ENCODE results near the gene DOK3. TPM values are rescaled to one million over a fixed set of nuclear protein-coding genes. Genes with fewer than 3 reads are reported as not detected.
"Not testable (repeated sequence)": the region's sequence is repeated elsewhere in the genome, so short reads cannot be mapped to it uniquely, and the experiment has no call there.

DOK3 gene
- polyA plus RNA-seq, 4 donors, result 3.9 to 7.1 (median 4.3) TPM

DNA sequence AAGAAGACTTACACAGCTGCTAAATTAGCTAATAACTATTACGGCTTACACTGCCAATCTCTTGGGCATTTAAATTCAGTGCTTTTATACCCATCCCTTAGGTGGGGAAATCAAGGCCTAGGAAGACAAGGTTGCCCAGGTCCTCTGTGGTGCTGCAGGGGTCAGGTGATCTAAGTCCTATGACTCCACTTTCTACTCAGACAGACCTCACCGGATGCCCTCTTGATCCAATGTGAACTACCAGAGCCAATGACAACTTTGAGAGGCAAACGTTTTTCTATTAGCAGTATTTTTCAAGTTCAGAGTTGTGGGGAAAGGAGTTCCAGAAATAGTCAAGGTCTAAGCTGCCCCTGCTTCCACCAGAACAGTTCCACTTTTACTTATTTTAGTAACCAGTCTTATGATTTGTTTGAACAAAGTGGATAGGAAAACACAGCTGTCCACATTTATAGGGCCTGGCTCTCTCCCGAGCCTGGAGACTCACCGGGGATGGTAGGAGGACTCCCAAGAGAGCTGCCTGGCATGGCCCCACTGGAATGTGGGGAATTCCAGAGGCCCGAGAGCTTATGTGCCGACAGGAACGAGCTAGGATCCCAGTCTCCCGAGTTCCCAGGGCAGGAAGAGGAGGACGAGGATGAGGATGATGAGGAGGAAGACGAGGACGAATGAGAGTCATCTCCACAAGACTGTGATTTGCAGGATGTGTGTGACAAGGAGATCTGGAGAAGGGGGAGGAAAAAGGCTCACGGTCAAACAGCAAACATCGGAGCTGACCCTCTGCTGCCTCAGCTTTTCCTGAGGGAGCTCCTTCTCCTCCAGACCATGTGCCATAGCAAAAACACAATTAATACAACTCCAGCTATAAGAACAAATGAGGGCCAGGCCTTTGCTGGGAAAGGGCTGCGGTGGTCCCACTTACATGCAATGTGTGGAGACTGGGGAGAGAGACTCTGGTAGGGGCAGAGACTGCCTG, 28.0 kb upstream of the DOK3 start:
- DNase-seq (ENCODE audit: low read depth in 4 of 4, low spot score in 3 of 4), result no peak

DNA sequence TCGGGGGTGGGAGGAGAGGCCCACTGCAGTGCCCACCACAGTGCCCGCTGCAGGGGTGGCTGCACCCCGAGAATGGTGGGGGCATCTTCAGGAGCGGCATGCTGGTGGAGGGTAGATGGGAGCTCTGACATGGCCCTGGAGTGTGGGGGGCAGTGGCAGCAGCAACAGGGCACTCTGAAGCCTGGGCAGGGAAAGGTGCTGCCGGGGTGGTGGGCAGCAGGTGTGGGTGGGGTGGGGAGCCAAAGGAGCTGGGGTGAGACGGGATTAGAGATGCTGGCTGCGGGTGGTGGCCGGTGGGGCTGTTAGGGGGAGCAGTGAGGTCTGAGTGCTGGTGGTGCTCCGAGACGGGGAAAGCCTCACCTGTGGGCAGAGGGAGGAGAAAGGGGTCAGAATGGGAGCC, 26.8 kb upstream of the DOK3 start:
- DNase-seq (ENCODE audit: low read depth in 4 of 4, low spot score in 3 of 4), result no peak

DNA sequence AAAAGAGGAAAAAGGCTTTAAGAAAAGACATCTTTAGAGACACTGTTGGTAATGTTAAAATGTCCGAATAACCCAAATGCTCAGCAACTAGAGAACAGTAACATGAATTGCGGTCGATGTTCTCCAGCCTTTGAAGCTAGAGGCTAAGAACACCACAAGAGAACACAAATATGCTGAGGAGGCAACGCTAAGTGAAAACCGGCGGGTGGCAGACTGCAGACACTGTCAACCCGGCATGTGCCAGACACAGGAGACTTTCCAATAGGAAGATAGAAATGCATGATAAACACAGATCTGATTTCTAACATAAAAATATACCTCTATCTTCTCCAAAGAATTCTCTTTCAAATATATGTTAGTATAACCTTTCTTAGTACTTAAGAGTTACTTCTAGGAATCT, 25.5 kb upstream of the DOK3 start:
- no peak for DNase-seq (ENCODE audit: low read depth in 4 of 4, low spot score in 3 of 4)

DNA sequence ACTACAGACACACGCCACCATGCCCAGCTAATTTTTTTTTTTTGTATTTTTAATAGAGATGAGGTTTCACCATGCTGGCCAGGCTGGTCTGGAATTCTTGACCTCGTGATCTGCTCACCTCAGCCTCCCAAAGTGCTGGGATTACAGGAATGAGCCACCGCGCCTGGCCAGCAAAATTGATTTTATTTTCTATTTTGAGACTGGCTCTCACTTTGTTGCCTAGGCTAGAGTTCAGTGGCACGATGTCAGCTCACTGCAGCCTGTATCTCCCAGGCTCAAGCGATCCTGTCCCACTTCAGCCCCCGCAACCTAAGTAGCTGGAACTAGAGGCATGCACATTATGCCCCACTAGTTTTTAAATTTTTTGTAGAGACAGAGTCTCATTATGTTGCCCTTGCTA, 24.8 kb upstream of the DOK3 start:
- DNase-seq (ENCODE audit: low read depth in 4 of 4, low spot score in 3 of 4), result not testable (repeated sequence)

DNA sequence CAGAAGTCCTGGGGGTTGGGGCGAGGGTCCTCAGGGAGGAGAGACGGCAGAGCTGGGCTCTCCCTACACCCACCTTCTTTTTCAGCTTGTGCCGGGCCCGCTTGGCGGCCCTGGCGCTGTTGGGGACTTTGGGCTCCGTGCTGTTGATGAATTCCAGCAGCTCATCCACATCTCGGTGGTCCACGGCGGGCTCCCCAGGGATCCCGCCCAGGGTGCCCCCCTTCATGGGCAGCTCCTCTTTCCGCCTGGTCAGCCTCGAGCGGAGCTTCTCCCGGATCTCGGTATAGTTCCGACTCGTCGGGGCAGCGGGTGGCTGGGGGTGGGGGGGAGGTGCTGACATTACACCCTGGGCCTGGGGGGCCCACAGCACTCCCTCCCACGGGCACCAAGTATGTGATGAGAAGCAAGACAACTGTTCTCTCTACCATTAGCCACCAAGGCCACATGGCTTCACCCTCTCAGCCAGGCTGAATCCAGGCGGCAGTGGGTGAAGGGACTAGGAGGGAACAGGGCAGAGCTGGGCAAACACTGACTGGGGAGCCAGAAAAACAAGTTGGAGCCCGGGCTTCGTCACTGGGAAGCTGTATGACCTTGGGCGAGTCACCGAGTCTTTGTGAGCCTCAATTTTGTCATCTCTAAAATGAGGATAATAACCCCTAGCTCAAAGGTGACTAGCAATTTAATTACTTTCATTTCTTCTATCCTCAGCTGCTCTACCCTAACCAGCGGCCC, 21.7 kb upstream of the DOK3 start:
- DNase-seq (ENCODE audit: low read depth in 4 of 4, low spot score in 3 of 4), result no peak

DNA sequence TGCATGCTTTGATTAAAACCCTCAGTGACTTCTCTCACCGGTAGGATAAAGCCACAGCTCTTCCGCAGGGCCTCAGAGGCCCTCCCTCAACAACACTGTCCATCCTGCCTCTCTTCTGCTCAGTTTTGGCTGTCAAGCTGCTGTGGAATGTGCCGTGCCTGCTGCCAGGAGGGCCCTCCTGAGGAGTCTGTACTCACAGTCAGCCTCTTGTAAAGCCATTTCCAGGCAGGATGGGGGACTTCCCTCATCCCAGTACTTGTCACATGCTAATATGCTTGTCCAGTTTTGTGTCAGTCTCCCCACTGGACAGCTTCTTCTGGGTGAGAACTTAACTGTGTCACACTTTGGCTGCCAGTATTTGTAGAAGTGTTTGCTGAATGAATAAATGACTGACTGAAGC, 21.0 kb upstream of the DOK3 start:
- no peak for DNase-seq (ENCODE audit: low read depth in 4 of 4, low spot score in 3 of 4)

DNA sequence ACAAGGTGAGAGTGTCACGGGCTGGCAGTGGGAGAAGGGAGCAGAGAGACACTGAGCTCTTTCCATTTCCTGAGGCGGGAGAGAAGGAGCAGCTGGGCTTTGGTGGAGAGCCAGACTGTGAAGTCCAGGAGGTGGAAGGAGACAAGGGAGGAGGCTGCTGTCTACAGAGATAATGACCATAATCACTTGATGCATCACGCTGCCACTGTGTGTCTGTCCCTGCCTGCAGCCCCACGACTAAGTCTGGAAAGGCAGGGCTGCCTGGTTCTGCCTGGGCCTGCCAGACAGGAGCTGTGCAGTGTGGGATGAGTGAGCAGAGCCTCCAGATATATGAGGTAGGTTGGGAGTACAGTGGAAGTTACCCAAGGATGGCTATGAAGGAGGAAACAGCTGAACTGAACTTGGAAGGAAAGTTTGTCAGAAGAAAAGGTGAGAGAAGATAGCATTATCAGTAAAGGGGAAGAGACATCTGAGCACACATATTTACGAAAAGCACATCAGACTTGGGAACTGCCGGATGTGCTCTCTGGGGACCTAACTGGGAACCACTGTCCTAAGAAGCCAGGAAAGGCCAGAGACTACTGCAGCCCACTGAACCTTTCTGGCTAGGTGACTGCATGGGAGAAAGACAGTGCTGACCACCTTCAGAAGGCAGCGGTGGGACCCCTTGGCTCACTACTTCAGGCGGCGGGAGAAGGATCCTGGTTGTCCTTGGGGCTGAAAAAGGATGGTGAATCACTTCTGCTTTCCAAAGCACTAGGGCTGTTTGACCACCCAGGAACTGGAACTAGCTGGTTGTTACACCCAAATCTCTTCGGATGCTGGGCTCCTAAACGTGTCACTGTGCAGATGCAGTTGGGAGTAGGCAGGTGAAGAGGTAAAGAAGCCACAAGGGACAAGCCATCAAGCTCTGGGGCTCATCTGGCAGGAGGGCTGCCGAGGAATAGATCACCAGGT, 19.9 kb upstream of the DOK3 start:
- DNase-seq (ENCODE audit: low read depth in 4 of 4, low spot score in 3 of 4), result no peak

DNA sequence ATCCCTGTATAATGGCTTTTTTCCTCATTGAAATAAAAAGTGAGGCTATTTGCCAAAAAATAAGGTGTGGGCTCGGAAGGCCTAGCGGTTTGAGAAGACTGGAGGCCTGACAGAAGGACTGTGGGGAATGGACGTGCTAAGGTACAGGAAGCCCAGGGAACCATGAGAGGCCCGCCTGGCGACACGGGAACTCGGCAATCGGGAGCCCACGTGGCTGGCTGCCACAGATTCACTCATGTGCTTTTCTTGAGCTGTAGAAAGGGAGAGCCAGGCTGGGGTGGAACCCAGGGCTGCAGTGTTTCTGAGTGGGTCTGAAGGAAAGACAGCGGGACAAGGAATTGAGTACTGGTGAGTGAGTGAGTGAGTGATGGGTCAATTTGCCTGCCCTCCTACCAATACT, 19.0 kb upstream of the DOK3 start:
- no peak for DNase-seq (ENCODE audit: low read depth in 4 of 4, low spot score in 3 of 4)

DNA sequence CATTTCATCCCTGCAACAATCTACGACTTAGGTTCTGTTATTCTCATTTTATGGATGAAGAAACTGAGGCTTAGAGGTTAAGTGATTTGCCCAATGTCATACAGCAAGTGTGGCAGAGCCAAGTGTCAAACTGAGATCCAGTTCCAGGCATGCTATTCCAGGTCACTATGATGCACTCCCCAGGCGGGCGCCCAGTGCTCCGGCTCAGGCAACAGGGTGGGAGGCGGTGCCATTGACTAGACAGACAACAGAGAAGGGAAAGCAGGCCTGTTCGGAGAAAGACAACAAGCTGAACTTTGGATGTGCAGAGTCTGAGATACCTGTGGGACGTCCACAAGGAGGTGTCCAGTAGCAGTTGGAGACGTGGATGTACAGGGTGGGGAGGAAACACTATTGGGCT, 18.0 kb upstream of the DOK3 start:
- no peak for DNase-seq (ENCODE audit: low read depth in 4 of 4, low spot score in 3 of 4)

DNA sequence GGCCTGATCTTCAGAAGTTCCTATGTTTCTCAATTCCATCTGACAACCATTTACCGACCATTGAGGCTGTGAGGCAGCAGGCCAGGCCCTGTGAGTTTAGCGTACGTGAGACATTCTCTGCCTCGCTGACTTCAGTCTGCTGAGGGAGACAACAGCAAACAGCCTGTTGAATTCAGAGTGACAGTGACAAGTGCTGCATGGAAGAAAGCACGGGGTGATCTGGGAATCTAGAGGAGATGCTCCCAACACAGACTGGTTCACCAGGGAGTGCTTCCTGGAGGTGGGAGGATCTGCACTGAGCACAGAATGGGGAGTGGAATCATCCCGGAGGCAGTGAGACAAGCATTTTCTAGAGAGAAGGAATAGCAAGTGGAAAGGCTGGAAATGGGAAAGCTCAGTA, 17.2 kb upstream of the DOK3 start:
- no peak for DNase-seq (ENCODE audit: low read depth in 4 of 4, low spot score in 3 of 4)

DNA sequence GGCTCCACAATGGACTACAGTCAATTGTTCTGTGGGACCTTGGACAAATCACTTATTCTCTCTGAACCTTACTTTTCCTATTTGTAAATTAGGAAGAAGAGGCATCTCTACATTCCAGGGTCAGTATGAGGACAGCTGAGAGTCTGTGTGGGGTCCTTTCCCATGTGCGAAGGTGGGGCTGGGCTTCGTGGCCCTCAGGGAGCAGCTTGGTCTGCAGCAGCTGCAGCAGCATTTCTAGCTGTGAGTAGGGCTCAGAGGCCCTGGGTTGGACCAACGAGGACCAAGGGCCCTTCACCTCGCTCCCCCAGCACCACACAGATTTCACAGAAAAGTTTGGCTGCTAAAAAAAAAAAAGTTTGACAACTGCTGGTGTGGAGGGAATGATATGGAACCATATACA, 16.6 kb upstream of the DOK3 start:
- DNase-seq (ENCODE audit: low read depth in 4 of 4, low spot score in 3 of 4), result no peak

DNA sequence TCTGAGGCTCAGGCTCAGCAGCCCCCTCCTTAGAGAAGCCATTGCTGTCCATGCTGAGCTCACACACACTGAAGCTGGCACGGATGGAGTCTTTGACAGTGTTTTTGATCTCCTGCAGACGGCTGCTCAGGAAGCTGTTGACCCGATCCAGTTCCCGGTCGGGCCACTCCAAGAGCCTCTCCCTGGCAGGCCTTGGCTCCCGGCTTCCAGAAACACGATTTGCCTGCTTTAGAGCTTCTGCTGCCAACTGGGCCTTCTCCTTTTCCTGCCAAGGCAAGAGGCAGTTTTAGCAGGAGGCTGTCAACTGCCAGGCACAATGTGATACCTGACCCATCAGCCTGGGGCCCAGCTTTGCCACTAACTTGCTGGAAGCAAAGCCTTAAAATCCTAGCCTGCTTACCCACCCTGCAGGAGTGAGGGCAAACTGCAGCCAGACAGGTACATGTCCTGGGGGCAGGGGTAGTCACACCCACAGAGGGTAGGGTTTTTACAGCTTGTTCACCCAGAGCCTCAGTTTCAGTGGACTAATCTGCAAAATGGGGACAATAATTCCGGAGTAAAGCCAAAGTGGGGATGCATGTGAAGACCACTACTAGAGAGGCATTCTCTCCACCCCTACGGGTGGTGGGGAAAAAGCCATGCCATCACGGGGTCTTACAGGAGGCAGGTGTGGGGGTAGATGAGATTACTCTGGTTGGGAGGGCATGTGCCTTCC, 15.5 kb upstream of the DOK3 start:
- no peak for DNase-seq (ENCODE audit: low read depth in 4 of 4, low spot score in 3 of 4)

DNA sequence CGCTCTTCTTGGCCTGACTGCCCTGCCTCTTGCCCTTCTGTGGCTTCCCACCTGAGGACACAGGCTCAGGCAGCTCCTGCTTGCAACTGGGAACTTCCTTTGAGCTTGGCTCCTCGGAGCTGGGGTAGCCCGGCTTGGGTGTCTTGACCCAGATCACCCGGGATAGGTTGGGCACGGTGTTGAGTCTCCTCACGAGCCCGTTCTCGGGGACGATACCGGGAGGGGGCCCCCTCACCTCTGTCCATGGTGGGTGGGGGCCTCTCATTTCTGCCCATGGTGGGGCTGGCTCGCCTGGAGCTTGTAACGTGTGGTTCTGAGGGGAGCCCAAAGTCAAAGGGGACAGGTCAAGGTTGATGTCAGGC, 14.9 kb upstream of the DOK3 start:
- no peak for DNase-seq (ENCODE audit: low read depth in 4 of 4, low spot score in 3 of 4)

DNA sequence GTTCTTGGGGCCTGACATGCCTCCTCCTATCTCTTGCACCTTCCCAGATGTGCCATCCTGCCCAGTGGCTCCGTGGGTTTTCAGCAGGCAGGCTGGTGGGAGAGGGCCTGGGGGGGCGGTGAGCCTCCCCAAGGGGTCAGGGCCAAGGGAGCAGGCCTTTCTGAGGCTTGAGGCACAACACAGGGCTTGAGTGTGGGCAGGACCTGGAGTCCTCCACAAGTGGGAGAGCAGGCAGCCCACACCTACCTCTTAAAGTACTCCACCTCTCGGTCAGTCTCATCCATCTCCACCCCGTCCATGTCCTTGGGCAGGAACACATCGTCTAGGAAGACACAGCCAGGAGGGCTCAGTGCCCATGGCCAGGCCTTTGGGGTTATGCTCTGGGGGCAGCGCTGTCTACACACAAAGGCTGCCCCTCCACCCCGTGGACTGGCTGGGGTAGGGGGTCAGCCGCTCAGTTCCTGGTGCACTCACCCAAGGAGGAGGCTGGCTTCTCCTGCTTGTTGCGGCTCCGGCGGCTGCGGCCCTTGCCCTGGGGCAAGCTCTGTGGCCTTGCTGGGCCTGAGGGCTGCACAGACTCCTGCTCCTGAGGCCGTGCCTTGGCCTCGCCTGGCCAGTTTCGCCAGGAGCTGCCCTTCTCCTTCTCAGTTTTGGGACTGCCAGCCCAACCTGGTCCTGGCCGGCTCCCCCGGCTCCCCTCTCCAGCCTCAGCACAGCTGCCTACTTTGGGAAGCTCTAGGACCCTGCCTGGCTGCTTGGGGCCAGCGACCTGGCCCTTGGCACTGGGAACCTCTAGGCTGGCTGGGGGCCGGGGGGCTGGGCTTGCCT, 14.3 kb upstream of the DOK3 start:
- no peak for DNase-seq (ENCODE audit: low read depth in 4 of 4, low spot score in 3 of 4)

DNA sequence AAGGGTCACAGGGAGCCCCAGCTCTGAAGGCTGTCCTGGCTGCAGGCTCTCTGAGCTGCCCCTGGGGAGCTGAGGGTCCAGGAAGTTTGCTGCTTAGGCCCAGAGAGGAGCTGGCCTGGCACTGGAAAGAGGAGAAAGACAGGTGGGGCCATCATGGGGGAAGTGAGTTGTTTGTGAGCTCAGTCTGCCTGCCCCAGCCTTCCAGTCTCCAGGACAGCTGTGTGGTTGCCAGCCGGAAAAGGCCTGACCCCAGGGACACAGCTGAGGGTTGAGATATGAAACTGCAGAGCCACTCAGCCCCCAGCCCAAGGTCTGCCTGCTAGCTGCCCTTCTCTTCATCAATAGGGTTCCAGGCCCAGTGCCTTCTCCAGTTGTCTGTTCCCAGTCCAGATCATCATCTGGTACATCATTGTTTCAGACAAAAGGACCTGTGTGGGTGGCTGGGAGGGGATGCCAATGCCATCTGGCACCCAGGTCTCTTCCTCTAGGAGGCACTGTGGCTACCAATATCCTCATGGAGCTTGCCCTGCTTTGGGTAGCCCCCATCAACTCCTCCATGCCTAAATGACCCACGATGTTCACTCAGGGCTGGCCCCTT, 11.4 kb upstream of the DOK3 start:
- DNase-seq (ENCODE audit: low read depth in 4 of 4, low spot score in 3 of 4), result no peak

DNA sequence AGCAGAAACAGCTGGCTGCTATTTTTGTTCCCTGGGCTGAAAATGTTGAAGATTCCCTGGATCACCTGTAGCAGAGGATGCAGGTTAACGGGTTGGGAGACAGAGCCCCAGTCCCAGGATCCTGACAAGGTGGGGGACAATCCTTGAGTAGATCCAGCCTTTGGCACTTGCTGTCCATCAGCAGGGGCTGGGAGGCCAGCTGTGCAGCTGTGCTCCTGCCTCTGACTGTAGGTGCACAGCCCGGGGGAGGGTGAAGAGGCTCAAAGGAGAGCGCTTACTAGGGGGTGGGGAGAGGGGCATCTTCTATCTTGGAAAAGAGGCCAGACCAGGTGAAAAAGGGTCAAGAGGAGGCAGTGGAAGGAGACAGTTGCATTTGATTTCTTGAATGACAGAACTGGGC, 10.6 kb upstream of the DOK3 start:
- DNase-seq (ENCODE audit: low read depth in 4 of 4, low spot score in 3 of 4), result no peak

DNA sequence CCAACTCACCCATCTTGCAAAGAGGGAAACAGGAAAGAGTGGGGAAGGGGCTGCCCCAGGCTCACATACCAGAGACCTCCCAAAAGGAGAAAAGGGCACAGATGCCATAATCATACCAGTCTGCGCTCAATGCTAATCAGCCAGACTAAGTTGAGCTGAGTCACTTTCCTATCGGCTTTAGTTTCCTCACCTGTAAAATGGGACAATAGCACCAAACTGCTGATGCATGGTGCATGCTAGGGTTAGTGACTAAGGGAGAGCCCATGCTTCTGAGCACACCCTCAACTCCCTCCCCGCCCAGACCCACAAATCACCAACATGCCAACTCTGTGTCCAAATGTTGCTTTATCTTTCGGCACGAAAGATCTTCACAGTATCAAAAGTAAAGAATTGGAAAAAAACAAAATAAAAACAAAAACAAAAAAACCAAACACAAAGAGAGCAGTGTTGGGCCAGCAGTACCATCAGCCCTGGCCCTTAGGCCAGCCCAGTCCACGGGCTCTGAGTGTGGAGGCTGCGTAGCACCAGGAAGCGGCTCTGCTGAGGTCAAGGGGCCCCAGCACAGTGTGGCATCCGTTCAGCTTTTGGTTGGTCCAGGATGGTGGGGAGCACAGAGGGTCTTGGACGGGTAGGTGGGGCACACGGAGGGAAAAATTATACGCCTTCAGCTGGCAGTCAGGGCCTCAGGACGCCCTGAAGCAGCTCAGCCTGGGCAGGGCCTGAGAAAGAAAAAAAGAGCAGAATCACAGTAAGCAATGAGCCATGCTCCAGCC, 10.0 kb upstream of the DOK3 start:
- no peak for DNase-seq (ENCODE audit: low read depth in 4 of 4, low spot score in 3 of 4)

Measured in left renal pelvis (tissue), 4 donors.